ENCODE measurements around the gene NR2F2. TPM values are rescaled to one million over a fixed set of nuclear protein-coding genes. Genes with fewer than 3 reads are reported as not detected.

NR2F2 gene
- total and polyA plus RNA-seq, 2 of the 13 experiments (the other 11 are each of a cell fraction or from before 2014, with no cell fraction given) = 3.5 to 4.7 TPM

DNA sequence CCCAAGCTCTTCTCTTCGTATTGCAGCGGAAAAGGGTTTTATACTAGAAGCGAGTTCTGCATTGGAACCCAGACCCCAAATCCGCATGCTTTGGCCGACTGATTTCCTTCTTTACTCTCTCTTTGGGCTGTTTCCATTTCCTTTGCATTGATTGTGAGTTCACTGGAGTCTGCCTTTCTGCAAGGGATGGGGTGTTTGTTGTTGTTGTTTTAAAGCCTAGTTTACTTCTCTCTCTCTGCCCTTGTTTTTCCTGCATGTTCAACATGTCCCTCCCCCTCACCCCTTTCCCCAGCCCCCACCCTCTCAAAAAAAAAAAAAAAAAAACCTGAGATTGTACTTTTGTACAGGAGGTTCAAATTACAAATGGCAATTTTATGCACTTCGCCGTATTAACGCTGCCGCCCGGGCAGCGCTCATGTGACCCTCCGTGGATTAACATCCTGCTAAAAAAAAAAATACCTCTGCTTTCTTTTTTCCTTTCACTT is 2.2 kb downstream of the NR2F2 start (continued):
- TF ChIP-seq, protein P1, sequence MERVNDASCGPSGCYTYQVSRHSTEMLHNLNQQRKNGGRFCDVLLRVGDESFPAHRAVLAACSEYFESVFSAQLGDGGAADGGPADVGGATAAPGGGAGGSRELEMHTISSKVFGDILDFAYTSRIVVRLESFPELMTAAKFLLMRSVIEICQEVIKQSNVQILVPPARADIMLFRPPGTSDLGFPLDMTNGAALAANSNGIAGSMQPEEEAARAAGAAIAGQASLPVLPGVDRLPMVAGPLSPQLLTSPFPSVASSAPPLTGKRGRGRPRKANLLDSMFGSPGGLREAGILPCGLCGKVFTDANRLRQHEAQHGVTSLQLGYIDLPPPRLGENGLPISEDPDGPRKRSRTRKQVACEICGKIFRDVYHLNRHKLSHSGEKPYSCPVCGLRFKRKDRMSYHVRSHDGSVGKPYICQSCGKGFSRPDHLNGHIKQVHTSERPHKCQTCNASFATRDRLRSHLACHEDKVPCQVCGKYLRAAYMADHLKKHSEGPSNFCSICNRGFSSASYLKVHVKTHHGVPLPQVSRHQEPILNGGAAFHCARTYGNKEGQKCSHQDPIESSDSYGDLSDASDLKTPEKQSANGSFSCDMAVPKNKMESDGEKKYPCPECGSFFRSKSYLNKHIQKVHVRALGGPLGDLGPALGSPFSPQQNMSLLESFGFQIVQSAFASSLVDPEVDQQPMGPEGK (CRISPR knock-in tag; IDR thresholded peaks at IDR 0.05) = 0 out of 2 replicates have a peak, but pooled peaks have one; percentile 6
- TF ChIP-seq RBAK (CRISPR knock-in tag; IDR thresholded peaks at IDR 0.05) = no peak
- TF ChIP-seq RFX1 (IDR thresholded peaks at IDR 0.05) = no peak
- TF ChIP-seq ATAD3A (CRISPR knock-in tag; IDR thresholded peaks at IDR 0.05) = no peak
- 0 out of 2 replicates have a peak, but pooled peaks have one; percentile 39 for TF ChIP-seq NCOR1 (IDR thresholded peaks at IDR 0.05; ENCODE audit: borderline replicate concordance, low read length)

DNA sequence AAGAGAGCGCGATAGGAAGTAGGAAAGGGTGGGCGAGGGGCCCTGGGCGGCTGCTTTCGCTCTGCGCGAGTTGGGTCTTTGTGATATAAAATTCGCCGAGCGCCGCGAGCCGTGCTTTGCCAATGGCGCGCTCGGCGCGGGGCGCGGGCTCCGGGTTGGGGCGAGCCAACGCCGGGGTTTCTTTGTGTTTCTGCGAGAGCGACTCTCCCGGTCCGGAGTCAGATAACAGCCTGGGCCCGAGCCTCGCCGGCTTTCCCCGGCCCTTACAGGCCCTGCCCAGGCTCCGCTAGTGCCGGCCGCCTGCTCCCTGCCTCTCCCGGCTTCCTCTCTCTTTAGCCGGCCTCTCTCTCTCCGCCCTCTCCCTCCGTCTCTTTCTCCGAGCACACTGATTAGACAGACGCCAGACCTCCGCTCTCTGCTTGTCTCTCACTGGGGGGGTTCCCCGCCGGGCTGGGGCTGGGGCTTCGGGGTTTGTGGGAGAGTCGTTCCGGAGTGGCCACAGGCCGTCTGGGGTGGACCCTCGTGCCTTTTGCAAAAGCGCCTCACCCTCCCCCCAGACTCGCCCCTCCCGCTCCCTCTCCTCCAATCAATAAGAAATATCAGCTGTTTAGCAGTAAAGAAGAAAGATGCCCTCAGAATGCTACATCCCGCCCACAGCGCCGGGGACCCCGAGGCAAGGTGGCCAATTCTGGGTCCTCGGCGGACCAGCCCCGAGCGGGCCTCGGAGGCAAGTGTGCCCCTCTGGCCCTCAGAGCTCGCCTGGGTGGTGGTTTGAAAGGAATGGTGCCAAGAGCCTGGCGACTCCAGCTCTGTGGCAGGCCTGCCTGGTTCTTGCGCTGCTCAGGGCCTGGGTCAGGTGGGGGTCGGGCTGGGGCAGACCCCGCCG is 2.9 kb downstream of the NR2F2 start:
- no TSS peak for BruUV-seq (replicated peaks)
- no peaks in the 10 kb centered on the region for H3K9me3 ChIP-seq (ENCODE audit: low read length)
- ChIA-PET CTCF (ENCODE audit: low intra/inter-chr PET ratio, low total read pairs) (no interaction called here), POLR2A (interaction anchor here (1.1 kb wide), 1 partner anchor 21 kb away, joined by 3 read pairs; no protein-coding TSS in a partner anchor)
- intact Hi-C loops (cut with micrococcal nuclease; ENCODE audit: unreplicated experiment) (loop anchor here (5.0 kb wide), 2 partner anchors 571 to 1491 kb away; no protein-coding TSS in a partner anchor), in situ Hi-C loops (cut with HindIII; ENCODE audit: extremely low pct_ligation_motif_present, low pct_unique_long_range_greater_than_20kb) (loop anchor here (10.0 to 25.0 kb wide), 5 partner anchors 159 to 1071 kb away; no protein-coding TSS in a partner anchor)
- peak overlapping the region; percentile 91 for H3K27ac ChIP-seq (ENCODE audit: extremely low read length, insufficient read depth, low read length)
- peak overlapping the region; percentile 85 for H3K4me2 ChIP-seq (ENCODE audit: low read depth, low read length)
- H3K36me3 ChIP-seq (replicated peaks in 1 of 2; ENCODE audit: control insufficient read depth in 1 of 2, insufficient read depth in 2 of 2, low read length in 2 of 2) = peaks cover 5 to 12% of the 10 kb centered on the region in 2 experiments; a peak in 2 of 5 replicates
- peak overlapping the region; percentile 92 for H3K9ac ChIP-seq (ENCODE audit: insufficient read depth, low read depth, low read length)
- H4K20me1 ChIP-seq (ENCODE audit: insufficient read depth, low read length) = peaks cover 31% of the 10 kb centered on the region
- DNase-seq (ENCODE audit: low spot score) = no peak
- FAIRE-seq = no peak
- 3% methylated on average over 27 of the region's 67 CpGs for WGBS (ENCODE audit: low lambda C conversion rate)
- H3K79me2 ChIP-seq (ENCODE audit: insufficient read depth, low read length) = peaks cover 73% of the 10 kb centered on the region
- H2AFZ ChIP-seq (ENCODE audit: low read length) = no peak overlapping the region
- H3K4me1 ChIP-seq (ENCODE audit: insufficient read depth, low read length) = peaks cover 31% of the 10 kb centered on the region
- peak; percentile 5 for ATAC-seq
- H3K4me3 ChIP-seq (replicated peaks in 1 of 3; ENCODE audit: insufficient read depth in 1 of 3, low read depth in 2 of 3, low read length in 3 of 3) = peak overlapping the region; percentile 68 to 94 (median 82)
- no peaks in the 10 kb centered on the region; a peak in 1 of 5 replicates for H3K27me3 ChIP-seq (ENCODE audit: control insufficient read depth in 1 of 2, insufficient read depth in 2 of 2, low read length in 2 of 2)
- 0 out of 2 replicates have a peak, but pooled peaks have one; percentile 14 for TF ChIP-seq ZNF788 (CRISPR knock-in tag; IDR thresholded peaks at IDR 0.05; ENCODE audit: borderline replicate concordance)
- TF ChIP-seq ZFY (CRISPR knock-in tag; IDR thresholded peaks at IDR 0.05) = 0 out of 2 replicates have a peak, but pooled peaks have one; percentile 28
- TF ChIP-seq POLR2G (IDR thresholded peaks at IDR 0.05; ENCODE audit: low read depth, low read length) = peak; percentile 24; the same call in 1 of the 2 replicates
- TF ChIP-seq UBTF (CRISPR knock-in tag; IDR thresholded peaks at IDR 0.05) = peak; percentile 70
